SW480 (cell line): ENCODE measurements around the gene EIF1AX.
"Not testable (repeated sequence)": the region's sequence is repeated elsewhere in the genome, so short reads cannot be mapped to it uniquely, and the experiment has no call there.

Experiments
- DNase-seq: peaks from one replicate; pipeline ENCODE4 v3.0.0-alpha.2; 2016; ENCODE audit warnings: low spot score

EIF1AX gene, protein sequence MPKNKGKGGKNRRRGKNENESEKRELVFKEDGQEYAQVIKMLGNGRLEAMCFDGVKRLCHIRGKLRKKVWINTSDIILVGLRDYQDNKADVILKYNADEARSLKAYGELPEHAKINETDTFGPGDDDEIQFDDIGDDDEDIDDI

DNA sequence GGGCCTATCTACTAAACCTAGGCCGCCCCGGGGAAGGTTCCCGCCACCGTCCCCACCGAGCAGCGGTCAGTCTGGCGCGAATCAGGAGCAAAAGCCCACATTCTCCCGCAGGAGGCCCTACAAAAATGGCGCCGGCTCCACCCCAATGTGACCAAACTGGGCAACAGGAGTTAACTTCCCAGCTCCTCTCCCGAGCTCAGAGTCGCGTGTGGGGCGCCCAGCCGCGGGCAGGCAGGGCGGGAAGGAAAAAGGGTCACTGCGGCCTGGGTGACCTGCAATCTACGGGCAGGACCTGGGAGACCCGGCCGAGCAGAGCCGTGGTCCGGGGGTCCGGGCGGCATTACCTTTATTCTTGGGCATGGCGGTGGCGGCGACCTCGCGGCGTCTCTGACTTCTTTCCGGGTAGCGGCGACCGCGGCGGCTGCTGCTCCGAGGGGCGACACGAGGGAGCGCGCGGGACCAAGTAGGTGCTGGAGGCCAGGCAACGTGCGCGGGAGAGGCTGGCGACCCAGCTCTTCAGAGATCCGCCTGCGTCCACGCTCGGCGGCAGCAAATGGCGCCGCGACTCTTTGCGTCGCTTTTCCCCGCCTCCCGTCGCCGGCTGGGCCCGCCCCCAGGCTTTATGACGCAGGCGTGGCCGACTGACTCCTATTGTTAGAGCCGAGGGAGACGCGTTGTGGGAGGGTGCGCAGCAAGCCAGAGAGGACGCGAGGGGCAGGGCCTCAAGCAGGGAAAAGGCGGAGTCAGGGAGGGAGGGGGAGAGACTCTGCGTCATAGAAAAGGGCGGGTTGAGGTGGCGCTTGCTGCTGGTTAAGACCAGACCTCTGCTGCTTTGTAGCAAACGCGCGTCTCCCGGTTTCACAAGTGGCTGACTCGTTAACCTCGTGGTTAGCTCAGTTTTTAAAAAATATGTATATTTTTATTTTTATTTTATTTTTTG is at the start of gene EIF1AX:
Gene EIF1AX (minus strand): TSS at position 558 of the 940 bp plus-strand sequence. CDS start 198 bp downstream, at position 360.
- peak; percentile 97 for DNase-seq

DNA sequence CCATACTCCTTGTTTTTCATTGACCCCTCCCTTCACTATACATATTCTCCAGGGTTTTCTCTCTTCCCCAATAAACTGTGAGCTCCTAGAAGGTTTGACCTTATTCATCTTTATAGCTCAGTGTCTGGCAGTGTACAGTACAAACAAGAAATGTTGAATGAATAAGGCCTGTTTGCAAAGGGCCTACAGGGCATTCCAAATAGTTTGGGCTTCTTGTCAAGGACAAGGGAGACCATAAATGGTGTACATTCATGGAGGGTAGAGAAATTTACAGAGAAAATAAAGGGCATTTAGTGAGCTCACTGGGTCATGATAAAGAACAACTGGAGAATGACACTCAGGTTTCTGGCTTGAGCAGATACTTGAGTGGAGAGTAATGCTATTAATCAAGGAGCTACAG is 47.5 kb upstream of the EIF1AX start:
- no peak for DNase-seq

DNA sequence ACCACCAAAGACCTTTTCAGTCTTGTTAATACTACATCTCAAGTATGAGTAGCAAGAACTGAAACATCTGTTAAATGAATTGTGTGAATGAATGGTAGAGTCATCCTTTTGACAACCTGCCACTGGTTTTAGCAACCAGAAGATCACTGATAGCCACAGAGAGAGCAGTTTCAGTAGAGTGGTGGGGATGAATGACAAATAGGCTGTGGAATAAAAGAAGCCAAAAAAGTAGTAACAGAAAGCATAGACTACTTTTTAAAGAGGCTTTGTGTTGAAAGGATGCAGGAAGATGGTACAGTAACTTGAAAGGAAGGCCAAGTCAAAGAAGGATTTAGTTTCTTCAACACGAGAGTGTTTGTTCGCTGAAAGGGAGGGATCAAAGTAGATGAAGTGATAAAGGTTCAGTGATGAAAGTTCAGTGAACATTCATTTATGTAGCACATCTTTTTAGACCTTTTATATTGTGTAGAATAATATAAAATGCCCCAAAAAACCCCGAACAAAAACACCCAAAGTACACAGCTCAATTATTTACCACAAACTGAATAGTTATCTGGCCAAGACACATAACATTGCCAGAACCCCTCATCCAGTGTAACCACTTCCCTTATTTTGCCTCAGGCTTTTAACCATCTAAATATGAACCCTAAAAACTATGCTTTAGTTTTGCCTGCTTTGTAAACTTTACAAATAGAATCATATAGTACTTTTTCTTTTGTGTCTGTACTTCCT is 40.1 kb upstream of the EIF1AX start:
- DNase-seq, result no peak

DNA sequence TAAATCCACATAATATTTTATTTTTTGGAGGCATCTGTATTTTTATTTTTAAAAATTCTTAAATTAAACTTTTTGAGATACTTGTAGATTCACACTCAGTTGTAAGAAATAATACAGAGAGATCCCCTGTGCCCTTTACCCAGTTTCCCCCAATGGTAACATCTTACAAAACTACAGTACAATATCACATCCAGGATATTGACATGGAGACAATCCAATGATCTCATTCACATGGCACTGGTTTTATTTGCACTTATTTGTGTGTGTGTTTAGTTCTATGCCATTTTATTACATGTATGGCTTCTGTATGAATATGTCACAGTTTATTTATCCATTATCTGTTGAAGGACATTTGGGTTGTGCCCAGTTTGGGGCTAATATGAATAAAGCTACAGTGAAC is 35.5 kb upstream of the EIF1AX start:
- DNase-seq, result no peak

DNA sequence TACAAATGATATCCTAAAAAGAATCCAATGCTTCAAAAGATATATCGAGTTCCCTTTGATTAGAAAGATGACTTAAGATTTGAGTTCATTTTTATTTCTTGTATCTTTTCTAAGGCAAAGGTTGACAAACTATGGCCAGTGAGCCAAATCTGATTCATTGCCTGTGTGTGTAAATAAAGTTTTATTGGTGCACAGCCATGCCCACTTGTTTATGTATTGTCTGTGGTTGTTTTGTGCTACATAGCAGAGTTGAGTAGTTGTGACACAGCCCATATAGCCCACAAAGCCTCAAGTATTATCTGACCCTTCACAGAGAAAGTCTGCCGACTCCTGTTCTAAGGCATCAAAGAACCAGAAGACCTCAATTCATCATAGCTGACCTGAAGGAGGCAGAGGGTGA is 32.2 kb upstream of the EIF1AX start:
- DNase-seq, result no peak

DNA sequence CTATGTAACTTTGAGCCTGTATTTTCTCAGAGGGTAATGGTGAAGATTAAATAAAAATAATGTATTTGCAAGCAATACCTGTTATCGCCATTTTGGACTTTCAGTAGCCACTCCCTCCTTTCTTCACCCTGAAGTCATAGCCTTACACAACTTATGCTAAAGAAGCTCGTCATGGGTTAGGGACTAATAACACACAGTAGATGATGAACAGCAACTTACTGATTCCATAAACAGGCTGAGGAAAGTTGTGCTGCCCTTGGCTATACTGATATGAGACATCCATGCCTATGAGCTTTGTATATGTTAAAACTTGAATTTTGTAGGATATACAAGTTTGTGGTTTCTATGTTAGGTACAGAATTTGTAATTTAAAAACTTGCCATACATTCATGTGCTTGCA is 31.7 kb upstream of the EIF1AX start:
- DNase-seq, result no peak

DNA sequence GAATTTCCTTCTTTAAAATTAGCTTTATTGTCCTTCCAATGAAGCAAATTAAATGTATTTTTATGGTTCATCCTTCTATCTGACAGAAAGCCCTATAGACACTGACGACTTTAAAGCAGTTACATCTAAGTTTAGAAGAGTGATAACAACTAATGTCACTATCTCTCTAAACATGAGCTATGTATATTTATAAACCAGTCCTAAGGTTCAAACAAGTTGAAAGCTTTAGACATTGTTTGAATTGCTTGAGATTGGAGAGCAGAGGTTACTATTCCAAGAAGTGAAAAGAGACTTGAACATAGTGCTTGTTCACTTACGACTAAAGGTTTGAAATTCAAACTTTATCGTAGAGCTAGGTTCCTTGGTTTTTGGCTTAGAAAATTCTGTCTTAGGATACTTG is 30.2 kb upstream of the EIF1AX start:
- no peak for DNase-seq

DNA sequence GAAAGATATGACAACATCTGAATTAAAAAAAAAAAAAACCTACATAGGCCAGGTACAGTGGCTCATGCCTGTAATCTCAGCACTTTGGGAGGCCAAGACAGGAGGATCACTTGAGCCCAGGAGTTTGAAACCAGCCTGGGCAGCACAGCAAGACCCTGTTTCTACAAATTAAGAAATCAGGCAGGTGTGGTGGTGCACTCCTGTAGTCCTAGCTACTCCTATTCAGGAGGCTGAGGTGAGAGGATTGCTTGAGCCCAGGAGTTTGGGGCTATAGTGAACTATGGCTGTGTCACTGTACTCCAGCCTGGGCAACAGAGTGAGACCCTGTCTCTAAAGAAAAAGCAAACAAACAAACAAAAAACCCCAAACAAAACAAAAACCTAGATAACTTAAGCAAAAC is 20.9 kb upstream of the EIF1AX start:
- not testable (repeated sequence) for DNase-seq

DNA sequence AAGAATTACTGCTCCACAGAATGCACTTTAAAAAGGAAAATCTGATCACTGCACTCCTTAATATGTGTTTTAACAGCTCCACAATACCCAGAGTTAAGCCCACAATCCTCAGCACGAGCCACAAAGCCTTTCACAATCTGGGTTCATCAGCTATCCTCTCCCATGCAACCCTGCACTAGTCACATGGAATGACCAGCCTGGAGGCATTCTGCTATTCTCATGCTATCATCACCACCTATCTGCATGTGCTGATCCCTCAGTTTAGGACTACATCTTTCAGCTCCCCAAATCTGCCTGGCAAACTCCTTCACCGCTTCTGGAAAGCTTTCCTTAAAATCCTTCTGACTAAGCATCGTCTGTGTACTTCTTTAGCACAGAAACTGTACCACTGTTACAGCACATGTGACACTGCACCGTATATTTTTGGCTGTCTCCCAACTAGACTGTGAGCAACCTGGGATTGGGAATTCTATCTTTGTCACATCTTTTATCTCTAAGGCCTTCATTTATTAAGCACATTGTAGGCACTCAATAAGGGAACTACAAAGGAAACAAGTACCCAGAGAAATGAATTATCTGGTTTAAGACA is 18.3 kb upstream of the EIF1AX start:
- no peak for DNase-seq

DNA sequence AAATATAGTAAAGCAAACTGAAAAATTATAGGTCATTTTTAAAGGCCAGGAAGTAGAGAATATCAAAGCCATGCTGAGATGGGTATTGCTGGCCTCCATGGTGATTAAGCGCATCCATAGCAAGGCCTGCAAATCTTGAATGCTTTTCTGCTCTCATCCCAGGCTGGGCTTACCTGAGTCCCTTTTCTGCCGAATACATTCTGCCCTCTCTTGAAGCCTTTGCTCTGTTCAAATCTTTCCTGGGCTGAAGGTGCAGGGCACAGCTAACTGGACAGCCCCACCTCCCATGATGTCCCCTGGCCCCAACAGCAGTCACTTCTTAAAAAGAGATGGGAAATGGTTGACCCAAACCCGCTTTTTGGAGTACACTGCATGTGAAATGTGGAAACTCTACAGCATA is 10.1 kb upstream of the EIF1AX start:
- no peak for DNase-seq

DNA sequence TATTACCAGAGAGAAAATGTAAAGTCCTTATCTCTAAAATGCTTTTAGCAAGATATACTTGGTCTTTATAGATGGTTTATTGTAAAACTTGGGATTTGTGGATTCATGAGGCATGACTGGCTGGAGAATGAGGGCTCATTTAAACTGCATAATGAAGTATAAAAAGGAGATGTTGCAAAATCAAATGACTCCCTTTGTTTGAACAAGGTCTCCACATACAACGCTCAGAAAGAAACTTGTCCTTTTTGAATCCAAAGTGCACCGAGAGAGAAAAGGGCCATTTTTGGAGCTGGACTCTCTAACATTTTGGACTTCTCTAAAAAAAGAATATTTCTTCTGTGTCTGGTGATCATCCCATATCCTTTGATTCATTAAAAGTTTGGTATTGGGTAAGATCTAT is 7.7 kb upstream of the EIF1AX start:
- no peak for DNase-seq

DNA sequence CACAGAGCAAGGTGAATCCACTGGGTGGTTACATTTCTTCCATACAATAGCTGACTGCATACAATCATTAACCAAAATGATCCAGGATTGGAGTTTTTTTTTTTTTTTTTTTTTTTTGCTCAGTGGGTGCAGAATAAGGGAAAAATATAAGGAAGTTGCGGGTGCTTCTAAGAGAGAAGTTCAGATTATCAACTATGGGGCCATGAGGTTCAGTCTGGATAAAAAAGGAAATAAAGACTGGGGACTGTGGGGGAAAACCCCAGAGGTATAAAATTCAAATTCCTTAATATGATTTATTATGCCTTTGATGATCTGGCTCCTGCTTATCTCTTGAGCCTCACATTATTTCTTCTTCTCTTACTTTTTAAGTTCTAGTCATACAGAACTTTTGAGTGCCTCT is 5.9 kb upstream of the EIF1AX start:
- no peak for DNase-seq

DNA sequence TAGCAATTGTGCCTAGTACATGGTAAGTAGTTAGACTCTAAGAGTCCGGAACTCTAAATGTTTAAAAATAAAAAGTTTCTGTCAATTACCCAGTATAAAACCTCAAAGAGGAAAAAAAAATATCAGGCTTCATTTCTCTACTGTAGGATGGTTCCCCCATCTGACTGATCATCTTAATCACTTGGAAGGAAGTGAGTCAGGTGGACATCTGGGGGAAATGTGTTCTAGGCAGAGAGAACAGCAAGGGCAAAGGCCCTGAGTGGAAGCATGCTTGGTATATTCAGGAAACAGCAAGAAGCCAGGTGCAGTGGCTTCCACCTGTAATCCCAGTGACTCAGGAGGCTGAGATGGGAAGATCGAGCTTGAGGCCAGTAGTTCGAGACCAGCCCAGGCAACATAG is 2.9 kb upstream of the EIF1AX start:
- no peak for DNase-seq

DNA sequence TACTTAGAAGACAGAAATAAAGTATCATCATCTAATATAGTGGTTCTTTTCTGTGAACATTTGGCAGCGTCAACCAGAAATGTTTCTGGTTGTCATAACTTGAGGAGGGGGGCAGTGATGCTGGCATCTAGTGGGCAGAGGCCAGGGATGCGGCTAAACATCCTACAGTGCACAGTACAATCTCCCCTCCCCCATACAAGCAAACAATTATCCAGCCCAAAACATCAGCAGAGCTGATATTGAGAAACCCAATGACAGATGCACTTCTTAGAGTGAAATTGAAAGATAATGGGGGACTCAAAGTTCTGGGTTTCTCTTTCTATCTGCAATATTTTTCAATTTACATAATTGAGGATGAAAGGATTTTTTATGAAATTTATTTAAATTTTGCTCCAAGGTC is 1.9 kb upstream of the EIF1AX start:
- DNase-seq, result no peak

DNA sequence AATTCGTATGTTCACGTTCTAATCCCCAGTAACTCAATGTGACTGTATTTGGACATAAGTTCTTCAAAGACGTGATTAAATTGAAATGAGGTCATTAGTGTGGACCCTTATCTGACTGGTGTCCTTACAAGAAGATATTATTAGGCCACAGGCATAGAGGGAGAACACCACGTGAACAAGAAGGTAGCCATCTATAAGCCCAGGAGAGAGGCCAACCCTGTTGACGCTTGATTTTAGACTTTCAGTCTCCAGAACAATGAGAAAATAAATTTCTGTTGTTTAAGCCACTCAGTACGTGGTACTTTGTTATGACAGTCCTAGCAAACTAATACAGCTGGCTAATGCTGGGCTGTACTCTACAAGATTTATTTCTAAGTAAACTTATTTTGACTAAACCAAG is 1.5 kb upstream of the EIF1AX start:
- DNase-seq, result no peak

DNA sequence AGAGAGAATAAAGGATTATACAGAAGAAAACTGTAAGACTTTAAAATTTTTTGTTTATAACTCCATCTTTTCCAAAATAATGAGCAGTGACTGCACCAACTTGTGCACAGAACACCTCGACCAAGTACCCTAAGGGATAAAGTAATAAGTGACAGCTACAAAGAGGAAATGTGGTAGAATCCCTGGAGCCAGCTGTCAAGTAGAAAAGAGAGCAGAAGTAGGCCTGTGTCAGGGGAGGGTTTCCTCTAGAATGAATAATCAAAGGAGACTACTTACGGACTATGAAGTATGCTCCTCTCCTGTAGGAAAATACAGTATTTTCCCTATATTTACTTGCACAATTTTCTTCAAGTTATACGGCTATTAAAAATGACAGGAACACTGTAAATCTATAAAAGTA is 1.2 kb downstream of the EIF1AX start:
- no peak for DNase-seq

DNA sequence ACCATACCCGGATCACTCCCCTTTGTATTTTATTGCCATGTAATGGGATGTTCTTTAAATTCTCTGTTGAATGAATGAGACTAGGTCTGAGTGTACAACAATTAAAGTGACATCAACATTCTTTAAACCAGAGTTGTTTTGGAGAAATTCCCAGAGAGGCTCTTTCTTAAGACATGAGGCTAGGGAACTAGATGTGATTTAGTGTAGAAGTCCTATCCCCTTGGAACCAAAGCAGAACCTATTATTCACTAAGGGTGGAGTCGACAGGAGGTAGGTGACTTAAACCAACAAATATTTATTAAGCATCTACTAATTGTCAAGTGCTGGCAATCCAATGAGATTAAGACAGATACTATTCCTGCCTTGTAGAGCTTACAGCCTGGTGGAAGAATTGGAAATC is 1.7 kb downstream of the EIF1AX start:
- no peak for DNase-seq

DNA sequence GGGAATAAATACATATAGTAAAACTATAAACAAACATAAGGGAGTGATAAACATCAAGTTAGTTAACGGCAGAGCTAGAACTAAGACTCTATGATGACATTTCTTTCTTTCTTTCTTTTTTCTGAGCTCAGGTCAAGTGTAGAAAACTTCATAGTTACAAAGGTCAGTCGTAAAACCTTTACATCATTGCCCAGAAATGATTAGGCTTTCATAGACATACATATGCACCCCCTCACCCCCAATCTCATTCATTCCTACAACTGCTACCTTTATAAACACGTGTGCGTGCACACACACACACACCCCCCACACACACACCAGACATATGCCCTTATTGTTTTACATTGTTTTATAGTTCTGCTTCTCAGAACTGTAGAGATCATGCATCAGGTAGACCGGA is 5.7 kb downstream of the EIF1AX start:
- no peak for DNase-seq

DNA sequence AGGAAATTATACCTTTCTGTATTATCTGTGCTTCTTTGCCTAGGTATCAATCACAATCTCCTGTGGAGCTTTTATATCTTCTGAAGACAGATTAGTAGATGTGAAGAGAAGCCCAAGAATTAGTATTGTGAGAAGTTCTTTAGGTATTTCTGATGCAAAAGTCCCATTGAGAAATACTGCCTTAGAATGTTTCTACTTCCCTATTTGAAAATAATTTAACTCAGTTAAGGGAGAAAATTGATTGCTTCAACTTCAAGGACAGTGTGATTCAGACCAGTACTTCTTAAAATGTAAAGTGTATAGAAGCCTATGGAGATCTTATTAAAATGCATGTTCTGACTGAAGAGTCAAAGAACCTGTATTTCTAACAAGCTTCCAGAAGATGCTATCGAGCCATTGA is 9.0 kb downstream of the EIF1AX start:
- DNase-seq, result no peak

DNA sequence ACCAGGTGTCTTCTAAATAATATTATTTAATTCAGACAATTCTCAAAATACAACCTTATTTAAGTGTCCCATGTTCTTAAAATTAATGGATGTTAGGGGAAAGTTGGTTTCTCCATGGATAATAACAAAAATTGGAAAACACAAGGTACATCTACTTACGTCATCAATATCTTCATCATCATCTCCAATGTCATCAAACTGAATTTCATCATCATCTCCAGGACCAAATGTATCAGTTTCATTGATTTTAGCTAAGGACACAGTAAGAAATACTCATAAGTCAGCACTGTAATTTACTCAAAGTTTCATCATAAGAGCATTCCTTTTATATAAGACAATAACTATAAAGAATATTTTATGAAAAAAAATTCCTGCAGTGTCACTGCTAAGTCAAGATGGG is 11.3 kb downstream of the EIF1AX start:
- DNase-seq, result no peak

DNA sequence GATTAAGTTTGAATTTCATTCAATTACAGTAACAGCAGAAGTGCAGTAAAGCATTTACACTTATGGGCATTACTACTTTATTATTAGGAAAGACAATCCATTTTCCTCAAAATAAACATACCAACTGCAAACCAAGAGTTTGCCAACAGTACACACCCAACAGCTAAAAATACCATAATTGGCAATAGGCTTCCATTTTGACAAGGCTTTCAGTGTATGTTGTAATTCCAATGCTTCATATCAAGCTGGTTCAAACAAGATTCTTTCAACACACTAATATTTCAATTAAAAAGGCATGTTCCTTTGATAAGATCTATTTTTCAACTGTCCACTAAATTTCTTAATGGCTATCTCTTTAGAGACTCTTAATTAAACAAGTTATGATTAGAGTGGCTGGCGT is 12.1 kb downstream of the EIF1AX start:
- no peak for DNase-seq

DNA sequence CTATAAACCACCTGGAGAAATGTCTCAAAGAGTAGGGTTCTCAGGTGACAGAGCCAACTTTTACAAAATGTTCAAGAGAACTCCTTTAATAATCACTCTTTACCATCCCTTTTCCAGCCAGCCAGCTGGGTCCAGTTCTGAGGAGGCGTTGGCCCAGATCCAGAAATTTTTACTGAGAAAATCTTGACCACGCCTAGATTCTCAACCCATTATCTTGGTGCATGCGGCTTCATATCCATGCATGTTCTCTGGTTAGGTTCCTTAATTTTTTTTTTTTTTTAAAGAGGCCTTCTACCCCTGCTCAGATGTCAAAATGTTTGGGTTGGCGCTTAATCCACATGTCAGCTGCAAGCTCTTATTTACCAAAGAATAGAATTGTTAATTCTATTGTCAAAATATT is 13.0 kb downstream of the EIF1AX start:
- DNase-seq, result no peak

DNA sequence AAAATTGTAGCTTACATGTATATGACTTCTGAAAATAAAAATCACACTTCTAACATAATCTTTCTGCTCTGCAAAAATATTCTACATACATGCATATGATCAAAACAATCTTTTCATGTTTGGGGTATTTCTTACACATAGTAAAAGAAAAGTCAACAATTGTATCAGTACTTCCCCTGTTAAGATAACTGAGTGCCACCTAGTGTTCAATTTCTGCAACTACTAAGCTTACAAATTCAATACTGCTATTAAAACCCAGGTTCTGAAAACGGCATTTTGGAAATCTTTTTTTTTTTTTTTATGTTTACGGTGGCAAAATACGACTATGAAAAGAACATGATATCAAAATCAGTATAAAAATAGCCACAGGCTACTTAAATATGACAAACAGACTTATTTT is 14.2 kb downstream of the EIF1AX start:
- DNase-seq, result not testable (repeated sequence)
